HK-2 (cell line): ENCODE measurements around the gene CLIC3.

Experiments used
- DNase-seq: peaks from one replicate; pipeline ENCODE4 v3.0.0-alpha.2; 2018; ENCODE audit not compliant: unreplicated experiment

Gene CLIC3

DNA sequence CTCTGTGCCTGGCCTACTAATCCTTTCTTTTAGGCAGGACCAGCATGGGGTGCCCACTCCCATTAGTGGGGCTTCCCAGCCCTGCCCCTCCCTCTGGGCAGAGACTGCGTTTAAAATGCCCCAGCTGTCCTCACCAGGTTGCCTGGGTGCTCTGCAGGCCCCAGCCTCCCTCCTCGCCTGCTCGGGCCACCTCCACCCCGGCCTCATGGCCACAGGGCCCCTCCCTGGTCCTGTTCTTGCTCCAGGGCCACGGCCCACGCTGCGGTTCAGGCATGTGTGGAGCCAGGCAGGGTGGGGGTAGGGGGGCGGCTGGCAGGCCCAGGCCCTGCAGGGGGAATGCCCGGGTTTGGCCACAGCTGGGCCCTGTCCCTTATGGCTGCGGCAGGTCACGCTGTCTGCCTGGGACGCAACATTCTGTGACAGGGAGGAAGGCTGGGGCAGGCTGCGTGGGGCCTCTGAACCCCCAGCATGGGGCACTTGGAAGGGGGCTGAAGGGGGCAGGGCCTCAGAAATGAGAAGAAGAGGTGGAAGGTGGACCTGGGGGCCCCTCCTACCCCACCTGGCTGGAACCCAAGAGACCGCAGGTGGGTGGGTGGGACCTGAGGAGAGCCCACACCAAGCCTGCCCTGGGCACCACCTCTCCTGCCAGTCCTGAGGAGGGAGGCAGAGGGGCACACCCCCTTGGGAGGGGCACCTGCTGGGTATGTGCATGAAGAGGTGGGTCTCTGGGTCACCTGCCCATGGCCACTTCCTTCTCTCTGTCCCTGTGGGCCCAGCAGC, 44.6 kb downstream of the CLIC3 start, which contains the start of gene LCN12:
Gene LCN12, plus strand, starts transcription at position 733 of the 780 bp plus-strand sequence. CDS start 55 bp downstream, outside the sequence.
- DNase-seq, result no peak

DNA sequence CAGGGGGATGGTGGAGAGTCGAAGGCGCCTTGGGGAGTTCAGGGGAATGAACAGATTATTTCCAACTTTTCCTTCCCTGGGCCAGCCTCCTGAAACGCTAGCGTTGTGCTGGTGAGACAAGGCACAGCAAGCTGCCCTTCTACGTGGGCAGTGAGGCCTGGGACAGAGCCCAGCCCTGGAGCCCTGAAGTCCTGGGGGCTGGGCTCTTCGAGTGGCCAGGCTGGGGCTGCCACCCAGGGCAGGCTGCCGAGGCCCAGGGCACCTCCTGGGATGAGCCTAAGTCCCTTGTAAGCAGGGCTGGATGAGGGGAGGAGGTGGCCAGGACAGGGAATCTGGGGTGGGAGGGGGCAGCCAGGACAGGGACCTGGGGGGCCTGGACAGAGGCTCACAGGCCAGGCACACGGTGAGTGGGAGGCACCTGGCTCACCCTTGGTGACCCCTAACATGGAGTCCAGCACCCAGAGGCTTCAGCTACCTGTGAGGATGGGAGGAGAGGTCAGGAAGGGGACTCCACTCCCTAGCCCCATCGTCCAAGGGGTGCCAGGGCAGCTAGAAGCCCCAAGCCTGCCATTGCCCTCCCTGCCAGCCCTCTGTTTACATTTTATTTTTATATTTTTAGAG, 45.6 kb downstream of the CLIC3 start:
- DNase-seq, result no peak

DNA sequence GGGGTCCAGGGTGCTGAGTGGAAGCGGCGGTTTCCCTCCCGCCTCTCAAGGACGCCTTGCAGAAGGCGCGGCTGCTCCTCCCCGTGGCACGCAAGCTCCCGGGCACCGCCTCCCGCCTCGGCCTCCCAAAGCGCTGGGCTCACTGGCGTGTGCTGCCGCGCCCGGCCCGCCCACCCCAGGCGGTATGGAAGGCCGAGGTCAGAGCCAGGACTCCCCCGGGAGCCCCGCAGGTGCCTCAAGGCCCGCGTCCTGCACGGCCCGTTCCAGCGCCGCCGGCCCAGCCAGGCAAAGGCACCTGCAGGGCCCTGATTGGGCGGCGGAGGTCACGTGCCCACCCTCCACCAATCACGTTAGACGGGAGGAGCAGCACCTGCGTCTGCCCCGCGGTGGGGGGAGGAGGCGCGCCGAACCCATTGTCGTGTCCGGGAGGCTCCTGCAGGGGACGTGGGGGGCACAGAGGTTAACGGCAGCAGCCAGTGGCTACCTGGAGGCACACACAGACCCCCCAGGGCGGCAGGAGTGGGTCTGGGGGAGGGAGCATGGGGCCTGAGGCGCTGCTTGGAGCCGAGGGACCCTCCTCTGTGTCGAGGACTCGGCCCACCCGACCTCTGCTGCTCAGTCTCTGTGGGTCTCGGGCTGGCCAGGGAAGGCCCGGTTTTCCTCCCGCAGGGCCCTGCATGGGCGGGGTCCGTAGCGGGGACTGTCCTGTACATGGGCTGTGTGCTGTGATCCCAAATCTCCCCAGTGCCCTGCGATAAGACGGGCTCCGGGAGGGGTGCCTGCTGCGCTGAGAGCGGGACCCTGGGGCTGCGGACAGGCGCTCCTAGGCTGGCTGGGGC, 46.3 kb downstream of the CLIC3 start:
- peak; percentile 98 for DNase-seq

DNA sequence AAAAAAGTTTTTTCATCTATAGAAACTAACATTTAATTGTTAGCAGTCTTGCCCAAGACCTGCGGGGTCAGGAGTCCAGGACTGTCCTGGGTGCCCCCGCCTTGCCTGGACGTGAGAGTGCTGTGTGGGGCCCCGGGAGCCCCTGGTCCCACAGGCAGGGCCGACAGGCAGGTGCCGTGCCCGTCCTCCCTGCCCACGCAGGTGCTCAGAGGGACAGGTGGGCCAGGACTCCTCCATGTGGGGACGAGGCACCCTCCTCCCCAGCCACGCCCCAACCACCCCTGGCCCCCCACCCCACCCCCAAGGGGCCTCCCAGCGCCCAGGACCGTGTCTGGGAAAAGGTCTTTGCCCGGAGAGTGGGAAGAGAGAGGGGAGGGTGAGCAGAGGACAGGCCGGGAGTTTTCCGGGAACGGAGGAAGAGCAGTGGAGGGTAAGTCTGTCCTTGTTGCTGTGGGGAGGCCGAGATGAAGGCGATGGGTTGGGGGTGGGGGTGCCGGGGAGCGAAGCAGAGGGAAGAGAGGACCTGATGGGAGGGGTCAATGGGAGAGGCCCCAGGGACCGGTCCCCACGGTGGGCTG, 47.0 kb downstream of the CLIC3 start:
- no peak for DNase-seq

DNA sequence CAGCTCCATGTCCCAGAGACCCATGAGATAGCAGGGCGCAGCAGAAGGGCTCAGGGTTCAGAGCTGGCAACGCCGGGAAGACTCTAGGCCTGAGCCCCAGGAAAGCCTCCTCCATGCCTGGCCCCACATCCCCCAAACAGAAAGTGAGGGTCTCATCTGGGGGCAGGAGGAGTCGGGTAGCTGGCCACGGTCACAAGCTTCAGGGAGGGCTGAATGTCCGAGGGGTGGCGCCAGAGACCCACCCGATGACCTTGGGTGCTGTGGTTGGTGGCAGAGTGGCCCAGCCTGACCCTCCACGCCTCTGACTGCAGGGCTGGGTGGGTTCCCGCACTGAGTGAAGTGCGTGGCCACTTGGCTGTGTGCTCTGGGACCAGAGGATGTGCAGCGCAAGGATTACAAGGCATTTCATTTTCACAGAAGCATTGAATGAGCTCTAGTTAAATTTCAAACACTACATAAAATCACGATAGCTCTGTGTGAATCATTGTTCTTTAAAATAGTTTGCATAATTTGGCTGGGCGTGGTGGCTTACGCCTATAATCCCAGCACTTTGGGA, 48.3 kb downstream of the CLIC3 start:
- peak; percentile 43 for DNase-seq

DNA sequence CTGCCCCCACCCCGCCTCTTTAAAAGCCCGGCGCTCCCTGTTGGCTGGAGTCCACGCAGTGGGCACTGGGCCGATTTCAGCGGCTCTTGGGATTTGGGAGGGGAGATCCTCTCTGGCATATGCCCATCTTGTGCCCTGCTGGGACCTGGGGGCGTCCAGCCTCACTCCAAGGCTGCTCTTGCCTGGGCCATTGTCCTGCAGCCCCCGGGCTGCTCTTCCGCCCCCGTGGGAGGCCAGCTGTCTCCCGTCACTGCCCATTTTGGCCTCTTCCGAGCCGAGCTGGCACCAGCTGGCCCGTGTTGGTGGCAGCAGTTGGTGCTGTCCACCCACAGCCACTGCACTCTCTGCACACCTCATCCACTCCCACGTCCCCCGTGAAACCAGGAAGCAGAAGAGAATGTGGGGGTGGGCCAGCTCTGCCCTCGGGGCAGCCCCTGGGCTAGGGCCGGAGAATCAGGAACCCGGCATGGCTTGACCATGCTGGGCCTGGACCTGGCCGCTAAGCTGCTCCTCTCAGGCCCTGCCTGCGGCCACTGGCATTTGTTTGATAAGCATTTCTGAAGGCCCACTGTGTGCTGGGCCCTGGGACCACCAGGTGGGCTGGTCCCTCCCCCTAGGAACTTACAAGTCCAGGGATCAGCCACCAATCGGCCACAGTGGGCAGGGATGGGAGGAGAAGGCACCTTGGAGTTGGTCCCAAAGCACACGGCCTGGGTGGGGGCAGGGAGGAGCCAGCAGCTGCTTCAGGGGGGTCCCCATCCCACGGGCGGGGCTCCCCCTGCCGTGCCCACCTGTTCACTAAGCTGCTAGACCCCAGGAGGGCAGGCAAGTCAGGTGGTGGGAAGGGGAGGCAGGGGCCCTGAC, 49.1 kb downstream of the CLIC3 start:
- DNase-seq, result no peak

DNA sequence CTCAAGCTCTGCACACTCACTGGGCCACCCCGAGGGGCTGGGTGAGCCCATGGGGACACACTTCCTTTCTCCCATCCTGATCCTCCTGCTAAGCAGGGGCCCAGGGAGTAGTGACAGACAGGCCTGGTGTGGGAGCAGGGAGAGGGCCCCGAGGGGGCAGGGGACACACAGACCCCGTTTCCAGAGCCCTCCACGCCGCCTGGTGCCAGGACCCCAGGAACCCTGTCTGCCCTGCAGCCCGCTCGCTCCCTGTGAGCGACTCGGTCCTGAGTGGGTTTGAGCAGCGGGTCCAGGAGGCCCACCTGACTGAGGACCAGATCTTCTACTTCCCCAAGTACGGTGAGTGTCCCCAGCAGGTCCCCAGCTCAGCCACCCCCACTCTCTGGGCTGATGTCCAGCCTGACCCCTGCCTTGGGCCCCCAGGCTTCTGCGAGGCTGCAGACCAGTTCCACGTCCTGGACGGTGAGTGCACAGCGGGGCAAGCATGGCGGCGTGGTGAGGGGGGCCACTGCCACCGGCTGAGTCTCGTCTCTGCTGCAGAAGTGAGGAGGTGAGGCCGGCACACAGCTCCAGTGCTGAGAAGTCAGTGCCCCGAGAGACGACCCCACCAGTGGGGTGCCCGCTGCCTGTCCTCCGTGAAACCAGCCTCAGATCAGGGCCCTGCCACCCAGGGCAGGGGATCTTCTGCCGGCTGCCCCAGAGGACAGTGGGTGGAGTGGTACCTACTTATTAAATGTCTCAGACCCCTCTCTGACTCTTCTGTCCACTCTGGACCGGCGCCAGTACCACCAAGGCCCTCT, 49.9 kb downstream of the CLIC3 start:
- no peak for DNase-seq

DNA sequence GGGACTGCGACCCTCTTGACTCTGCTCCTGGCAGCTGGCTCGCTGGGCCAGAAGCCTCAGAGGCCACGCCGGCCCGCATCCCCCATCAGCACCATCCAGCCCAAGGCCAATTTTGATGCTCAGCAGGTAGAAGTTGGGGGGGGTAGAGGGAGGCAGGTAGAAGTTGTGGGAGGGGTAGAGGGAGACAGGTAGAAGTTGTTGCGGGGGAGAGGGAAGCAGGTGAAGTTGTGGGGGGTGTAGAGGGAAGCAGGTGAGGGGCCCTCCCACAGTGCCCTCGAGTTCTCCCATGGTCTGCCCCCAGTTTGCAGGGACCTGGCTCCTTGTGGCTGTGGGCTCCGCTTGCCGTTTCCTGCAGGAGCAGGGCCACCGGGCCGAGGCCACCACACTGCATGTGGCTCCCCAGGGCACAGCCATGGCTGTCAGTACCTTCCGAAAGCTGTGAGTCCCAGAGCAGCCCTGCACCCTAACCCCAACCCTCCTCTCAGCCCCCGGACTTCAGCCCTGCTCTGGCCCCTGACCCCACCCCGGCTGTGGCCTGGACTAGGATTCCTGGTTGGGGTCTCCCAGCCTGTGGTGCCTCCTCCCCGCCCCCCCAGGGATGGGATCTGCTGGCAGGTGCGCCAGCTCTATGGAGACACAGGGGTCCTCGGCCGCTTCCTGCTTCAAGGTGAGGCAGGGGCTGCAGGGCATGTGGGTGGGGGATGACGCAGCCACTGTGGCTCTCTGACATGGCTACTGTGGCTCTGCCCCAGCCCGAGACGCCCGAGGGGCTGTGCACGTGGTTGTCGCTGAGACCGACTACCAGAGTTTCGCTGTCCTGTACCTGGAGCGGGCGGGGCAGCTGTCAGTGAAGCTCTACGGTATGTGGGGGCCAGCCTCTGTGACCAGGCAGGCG, 50.8 kb downstream of the CLIC3 start:
- no peak for DNase-seq
